HFFc6 (cell line): ENCODE results near the gene OTUB1. TPM values are rescaled to one million over a fixed set of nuclear protein-coding genes. Genes with fewer than 3 reads are reported as not detected.
A peak's percentile ranks its signal among the peaks of the same experiment; 100 is the strongest.

ENCODE experiments used
- DNase-seq: peaks from one replicate; pipeline ENCODE4 v3.0.0-alpha.2; 2018
- H3K27ac Mint-ChIP-seq: 2 replicates; pipeline ENCODE4 v1.8.0; 2020; ENCODE audit warnings: mild to moderate bottlenecking, mixed read lengths
- H3K27me3 Mint-ChIP-seq: 2 replicates; pipeline ENCODE4 v1.8.0; 2021; ENCODE audit warnings: mild to moderate bottlenecking, moderate library complexity, mixed read lengths; ENCODE audit not compliant: insufficient read depth
- H3K36me3 Mint-ChIP-seq: 2 replicates; pipeline ENCODE4 v1.8.0; 2021; ENCODE audit warnings: low read depth, mixed read lengths
- H3K4me1 Mint-ChIP-seq: 2 replicates; pipeline ENCODE4 v1.8.0; 2020; ENCODE audit warnings: low read depth, mixed read lengths
- H3K4me3 Mint-ChIP-seq: 2 replicates; pipeline ENCODE4 v1.8.0; 2020; ENCODE audit warnings: mild to moderate bottlenecking, moderate library complexity, mixed read lengths
- H3K9me3 Mint-ChIP-seq: 2 replicates; pipeline ENCODE4 v1.8.0; 2020; ENCODE audit warnings: mild to moderate bottlenecking, mixed read lengths
- total RNA-seq, 6 experiments: library from RNA; stranded (reverse); fragmentation: NEBNext Ultra II Directional; extraction: Animal tissue kit (Norgen Biotek cat#: 25700); gene quantifications; 2 replicates in 1 of 6; 3 replicates in 5 of 6; pipeline ENCODE4 v1.2.3, GENCODE V29; 2021
- TF ChIP-seq, protein P1 (sequence below): fragments of 200-600 bp; sonication (generic); IDR thresholded peaks from 2 replicates; pipeline ENCODE4 v1.5.0; 2021; ENCODE audit warnings: antibody characterized with exemption, mild to moderate bottlenecking

The OTUB1 gene
- total RNA-seq, 6 experiments from 2014 or later = 84.4 to 98.2 (median 90.9) TPM

DNA sequence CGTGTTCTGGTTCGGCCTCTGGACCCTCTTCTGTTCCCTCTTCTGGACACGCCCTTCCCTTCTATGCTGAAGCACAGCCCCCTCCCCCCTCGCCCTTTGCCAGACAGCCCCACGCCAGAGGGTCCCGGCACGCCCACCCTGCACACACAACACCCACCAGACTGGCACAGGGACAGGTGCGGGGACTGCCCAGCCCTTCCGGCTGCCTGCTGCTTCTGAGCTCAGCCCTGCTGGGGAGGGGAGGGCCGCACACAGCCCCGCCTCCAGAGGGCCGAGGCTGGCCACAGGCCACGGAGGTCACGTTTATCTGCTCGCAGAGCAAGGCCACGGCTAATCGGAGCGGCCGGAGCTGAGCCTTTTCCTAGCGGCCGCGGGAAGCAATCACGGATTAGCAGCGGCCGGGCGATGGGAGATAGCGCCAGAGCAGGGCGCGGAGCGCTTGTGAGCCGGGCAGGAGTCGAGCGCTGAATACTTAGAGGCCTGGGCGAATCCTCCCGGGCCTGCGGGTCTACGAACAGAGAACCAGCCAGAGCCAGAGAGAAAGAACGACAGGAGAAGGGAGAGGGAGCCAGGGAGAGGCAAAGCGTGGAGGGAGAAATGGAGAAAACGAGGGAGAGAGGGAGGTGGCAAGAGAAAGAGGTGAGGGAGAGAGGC is 21.5 kb downstream of the OTUB1 start:
- H3K4me1 Mint-ChIP-seq = peaks cover 31% of the 10 kb centered on the region
- no peaks in the 10 kb centered on the region for H3K9me3 Mint-ChIP-seq
- no peaks in the 10 kb centered on the region for H3K36me3 Mint-ChIP-seq
- TF ChIP-seq, protein P1, sequence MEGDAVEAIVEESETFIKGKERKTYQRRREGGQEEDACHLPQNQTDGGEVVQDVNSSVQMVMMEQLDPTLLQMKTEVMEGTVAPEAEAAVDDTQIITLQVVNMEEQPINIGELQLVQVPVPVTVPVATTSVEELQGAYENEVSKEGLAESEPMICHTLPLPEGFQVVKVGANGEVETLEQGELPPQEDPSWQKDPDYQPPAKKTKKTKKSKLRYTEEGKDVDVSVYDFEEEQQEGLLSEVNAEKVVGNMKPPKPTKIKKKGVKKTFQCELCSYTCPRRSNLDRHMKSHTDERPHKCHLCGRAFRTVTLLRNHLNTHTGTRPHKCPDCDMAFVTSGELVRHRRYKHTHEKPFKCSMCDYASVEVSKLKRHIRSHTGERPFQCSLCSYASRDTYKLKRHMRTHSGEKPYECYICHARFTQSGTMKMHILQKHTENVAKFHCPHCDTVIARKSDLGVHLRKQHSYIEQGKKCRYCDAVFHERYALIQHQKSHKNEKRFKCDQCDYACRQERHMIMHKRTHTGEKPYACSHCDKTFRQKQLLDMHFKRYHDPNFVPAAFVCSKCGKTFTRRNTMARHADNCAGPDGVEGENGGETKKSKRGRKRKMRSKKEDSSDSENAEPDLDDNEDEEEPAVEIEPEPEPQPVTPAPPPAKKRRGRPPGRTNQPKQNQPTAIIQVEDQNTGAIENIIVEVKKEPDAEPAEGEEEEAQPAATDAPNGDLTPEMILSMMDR = no peak; the same call in none of the 2 replicates
- DNase-seq = no peak
- peak overlapping the region; percentile 80 for H3K4me3 Mint-ChIP-seq
- H3K27me3 Mint-ChIP-seq = peaks cover 8% of the 10 kb centered on the region
- peak overlapping the region; percentile 62; the same call in 1 of the 2 replicates for H3K27ac Mint-ChIP-seq

DNA sequence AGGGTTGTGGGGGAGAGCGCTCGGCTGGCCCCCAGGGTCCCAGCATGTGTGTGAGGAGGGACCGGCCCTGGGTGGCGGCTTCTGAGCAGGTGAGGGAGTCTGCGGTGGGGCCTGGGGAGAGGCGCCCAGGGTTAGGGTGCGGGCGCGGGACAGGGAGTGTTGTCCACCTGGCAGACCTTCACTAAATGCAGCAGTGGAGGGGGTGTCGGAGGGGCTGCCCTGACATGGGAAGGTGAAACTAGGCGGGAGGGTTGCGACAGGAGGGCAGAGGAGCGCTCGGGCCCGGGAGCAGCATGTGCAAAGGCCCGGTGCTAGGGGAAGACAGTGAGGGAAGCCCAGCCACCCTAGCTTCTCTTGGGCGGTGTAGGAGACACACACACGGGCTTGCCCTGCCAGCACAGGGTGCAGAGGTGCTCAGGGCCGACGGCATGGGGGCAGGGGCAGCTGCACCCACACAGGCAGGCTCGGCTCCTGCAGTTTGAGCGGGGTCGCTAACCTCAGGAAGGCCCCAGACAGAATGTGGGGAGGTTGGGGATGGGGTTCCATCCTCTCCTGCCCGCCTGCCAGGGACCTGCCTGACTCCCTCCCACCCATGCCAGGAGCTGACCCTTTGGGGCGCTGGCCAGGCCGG is 22.2 kb downstream of the OTUB1 start:
- H3K4me3 Mint-ChIP-seq = peak overlapping the region; percentile 80; the same call in 1 of the 2 replicates
- no peaks in the 10 kb centered on the region for H3K9me3 Mint-ChIP-seq
- H3K36me3 Mint-ChIP-seq = no peaks in the 10 kb centered on the region
- TF ChIP-seq, protein P1 = no peak
- H3K27ac Mint-ChIP-seq = no peak overlapping the region
- peaks cover 31% of the 10 kb centered on the region for H3K4me1 Mint-ChIP-seq
- H3K27me3 Mint-ChIP-seq = peaks cover 8% of the 10 kb centered on the region
- DNase-seq = no peak

DNA sequence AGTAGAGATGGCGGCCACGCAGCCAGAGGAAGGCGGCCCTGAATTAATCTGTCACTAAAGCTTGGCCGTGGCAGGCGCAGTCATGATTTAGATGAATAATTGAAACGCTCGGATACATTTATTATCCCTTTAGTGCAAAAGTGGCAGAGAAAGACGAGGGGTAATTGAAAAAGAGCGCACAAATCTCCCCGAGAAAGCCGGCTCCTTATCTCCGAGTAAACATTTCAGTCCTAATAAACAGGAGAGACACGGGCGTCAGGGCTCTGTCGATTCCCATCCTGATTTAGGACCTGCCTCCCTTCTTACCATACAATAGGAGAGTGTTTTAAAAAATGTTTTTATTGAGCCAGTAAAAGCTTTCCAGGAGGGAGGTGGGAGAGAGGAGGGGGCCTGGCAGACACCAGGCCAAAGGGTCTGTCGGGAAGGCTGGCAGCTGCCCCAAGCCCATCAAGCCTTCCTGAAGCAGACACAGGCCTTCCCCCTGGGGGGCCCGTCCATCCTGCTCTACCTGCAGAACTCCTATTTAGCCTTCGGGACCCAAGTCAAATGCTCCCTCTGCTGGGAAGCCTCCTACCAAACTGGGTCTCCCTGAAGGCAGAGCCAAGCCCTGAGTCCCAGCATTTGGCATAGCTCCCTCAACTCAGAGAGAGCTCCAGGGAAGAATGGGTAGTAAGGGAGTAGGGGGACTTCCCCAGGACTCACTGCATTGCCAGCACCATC is 22.8 kb downstream of the OTUB1 start:
- no peak overlapping the region for H3K27ac Mint-ChIP-seq

DNA sequence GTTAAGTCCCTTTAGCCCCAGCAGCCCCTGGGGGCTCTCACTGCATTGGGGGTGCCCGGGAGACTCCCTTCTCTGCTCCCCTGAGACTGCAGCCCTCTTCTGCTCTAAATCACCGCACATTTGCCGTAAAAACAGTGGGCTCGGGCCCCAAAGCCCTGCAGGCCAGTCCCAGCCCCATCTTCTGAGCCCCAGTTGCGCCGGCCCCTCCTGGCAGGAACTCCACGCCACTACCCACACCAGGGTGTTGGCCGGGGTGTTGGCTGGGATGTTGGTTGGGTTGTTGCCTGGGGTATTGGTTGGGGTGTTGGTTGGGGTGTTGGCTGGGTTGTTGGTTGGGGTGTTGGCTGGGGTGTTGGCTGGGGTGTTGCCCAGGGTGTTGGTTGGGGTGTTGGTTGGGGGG is 23.5 kb downstream of the OTUB1 start:
- Mint-ChIP-seq H3K4me3 (no peak overlapping the region), H3K27me3 (peaks cover 5% of the 10 kb centered on the region), H3K27ac (no peak overlapping the region), H3K9me3 (no peaks in the 10 kb centered on the region), H3K4me1 (peaks cover 23% of the 10 kb centered on the region), H3K36me3 (no peaks in the 10 kb centered on the region)
- no peak for DNase-seq
- TF ChIP-seq, protein P1 = no peak

More for the DNA sequence above, 22.8 kb downstream of the OTUB1 start:
- TF ChIP-seq, protein P1 = no peak
- DNase-seq = no peak
- H3K4me1 Mint-ChIP-seq = peaks cover 24% of the 10 kb centered on the region
- H3K4me3 Mint-ChIP-seq = no peak overlapping the region
- no peaks in the 10 kb centered on the region for H3K9me3 Mint-ChIP-seq
- H3K27me3 Mint-ChIP-seq = peaks cover 7% of the 10 kb centered on the region
- H3K36me3 Mint-ChIP-seq = no peaks in the 10 kb centered on the region

DNA sequence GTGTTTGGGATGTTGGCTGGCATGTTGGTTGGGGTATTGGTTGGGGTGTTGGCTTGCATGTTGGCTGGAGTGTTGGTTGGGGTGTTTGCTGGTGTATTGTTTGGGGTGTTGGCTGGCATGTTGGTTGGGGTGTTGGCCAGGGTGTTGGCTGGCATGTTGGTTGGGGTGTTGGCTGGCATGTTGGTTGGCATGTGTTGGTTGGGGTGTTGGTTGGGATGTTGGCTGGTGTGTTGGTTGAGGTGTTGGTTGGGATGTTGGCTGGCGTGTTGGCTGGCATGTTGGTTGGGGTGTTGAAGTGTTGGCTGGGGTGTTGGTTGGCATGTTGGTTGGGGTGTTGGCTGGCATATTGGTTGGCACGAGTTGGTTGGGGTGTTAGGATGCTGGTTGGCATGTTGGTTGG is 24.5 kb downstream of the OTUB1 start:
- Mint-ChIP-seq H3K27ac (no peak overlapping the region), H3K36me3 (no peaks in the 10 kb centered on the region), H3K4me1 (peaks cover 23% of the 10 kb centered on the region), H3K4me3 (no peak overlapping the region), H3K9me3 (no peaks in the 10 kb centered on the region), H3K27me3 (peaks cover 7% of the 10 kb centered on the region)
- TF ChIP-seq, protein P1 = no peak
- DNase-seq = no peak
